ENCODE results near the gene MATN4. TPM values are rescaled to one million over a fixed set of nuclear protein-coding genes. Genes with fewer than 3 reads are reported as not detected.

Gene MATN4
- total and polyA plus RNA-seq, 2 of the 13 experiments (the other 11 are each of a cell fraction or from before 2014, with no cell fraction given) = not detected

GRCh38 chr20:45343532-45344167 lies 35.6 kb upstream of the MATN4 start (continued):
- TF ChIP-seq UBTF (CRISPR knock-in tag; IDR thresholded peaks at IDR 0.05) (no peak; the same call in 1 of the 2 replicates), RNF2 (conservative IDR thresholded peaks at IDR 0.05; ENCODE audit: low read depth) (no peak), ZNF331 (CRISPR knock-in tag; IDR thresholded peaks at IDR 0.05) (no peak), ZNF737 (CRISPR knock-in tag; IDR thresholded peaks at IDR 0.05; ENCODE audit: borderline replicate concordance) (0 out of 2 replicates have a peak, but pooled peaks have one; percentile 54), NR2F6 (IDR thresholded peaks at IDR 0.05) (peak; percentile 11), NR2F6 (CRISPR knock-in tag; IDR thresholded peaks at IDR 0.05) (no peak), SKI (IDR thresholded peaks at IDR 0.05; ENCODE audit: partially characterized antibody) (peak; percentile 98), DPF2 (CRISPR knock-in tag; IDR thresholded peaks at IDR 0.05; ENCODE audit: borderline replicate concordance, low read depth) (peak; percentile 8; the same call in 1 of the 2 replicates), CREB1 (IDR thresholded peaks at IDR 0.05) (no peak), CREB1 (CRISPR knock-in tag; IDR thresholded peaks at IDR 0.05) (0 out of 2 replicates have a peak, but pooled peaks have one; percentile 32), GPBP1L1 (CRISPR knock-in tag; IDR thresholded peaks at IDR 0.05) (no peak), SMAD9 (CRISPR knock-in tag; IDR thresholded peaks at IDR 0.05) (no peak), SP1 (IDR thresholded peaks at IDR 0.05) (no peak), SP1 (CRISPR knock-in tag; IDR thresholded peaks at IDR 0.05) (no peak), ZNF609 (CRISPR knock-in tag; IDR thresholded peaks at IDR 0.05; ENCODE audit: borderline replicate concordance) (peak; percentile 57; the same call in 1 of the 2 replicates), ATF5 (CRISPR knock-in tag; IDR thresholded peaks at IDR 0.05; ENCODE audit: low read depth) (no peak), RFX1 (IDR thresholded peaks at IDR 0.05) (no peak), FOXK2 (IDR thresholded peaks at IDR 0.05) (no peak), ZNF282 (IDR thresholded peaks at IDR 0.05; ENCODE audit: partially characterized antibody) (no peak), ARNT2 (CRISPR knock-in tag; IDR thresholded peaks at IDR 0.05; ENCODE audit: low read depth) (no peak), NRL (CRISPR knock-in tag; IDR thresholded peaks at IDR 0.05; ENCODE audit: borderline replicate concordance) (no peak), ZSCAN20 (CRISPR knock-in tag; IDR thresholded peaks at IDR 0.05; ENCODE audit: borderline replicate concordance) (0 out of 2 replicates have a peak, but pooled peaks have one; percentile 5), SCMH1 (CRISPR knock-in tag; IDR thresholded peaks at IDR 0.05; ENCODE audit: borderline replicate concordance) (no peak)
